LNCaP clone FGC (cell line): ENCODE data around the gene KCNK7.

Source experiments
- DNase-seq: peaks from one replicate; pipeline ENCODE4 v3.0.0-alpha.2; 2011; ENCODE audit warnings: low read depth
- H3K4me3 ChIP-seq: 2 replicates; pipeline ENCODE4 v1.5.1; 2011; ENCODE audit warnings: mild to moderate bottlenecking, low read depth, low read length, control low read depth
- TF ChIP-seq, protein P1 (sequence below): IDR thresholded peaks from 2 replicates; pipeline ENCODE4 v1.5.1; 2012; ENCODE audit warnings: mild to moderate bottlenecking; ENCODE audit not compliant: control insufficient read depth, insufficient read depth; ENCODE audit errors: extremely low read depth

KCNK7 gene

DNA sequence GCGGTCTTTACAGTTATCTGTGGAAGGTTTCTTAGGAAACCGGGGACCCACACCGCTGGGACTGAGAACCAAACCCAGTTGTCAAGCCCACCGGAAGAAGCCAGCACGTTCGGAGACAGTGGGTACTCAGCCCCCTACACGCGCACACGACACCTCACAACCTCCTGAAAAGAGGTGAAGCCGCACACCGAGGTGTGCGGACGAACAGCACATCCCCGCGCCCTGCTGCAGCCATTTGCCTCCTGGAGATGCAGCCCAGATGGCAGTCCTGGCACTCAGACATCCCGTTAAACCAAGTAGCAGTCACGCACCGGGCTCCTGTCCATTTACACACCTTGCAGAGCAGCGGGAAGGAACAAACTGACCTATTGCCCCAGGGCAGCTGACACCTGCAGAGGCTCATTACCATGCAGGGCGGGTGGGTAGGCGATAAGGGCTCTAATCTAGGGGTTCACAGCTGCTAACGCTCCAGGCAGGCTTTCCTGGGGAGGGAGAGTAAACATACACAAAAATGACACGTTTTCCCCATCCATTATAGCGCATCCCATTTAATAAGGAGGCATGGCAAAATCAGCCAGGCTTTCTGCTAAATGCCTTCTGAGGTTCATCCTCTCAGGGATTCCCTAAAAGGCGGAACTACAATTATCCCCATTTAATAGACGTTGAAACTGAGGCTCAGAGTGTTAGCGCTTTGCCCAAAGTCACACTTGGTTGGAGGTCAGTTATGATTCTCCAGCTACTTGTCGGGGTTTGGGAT, 20.6 kb downstream of the KCNK7 start:
- H3K4me3 ChIP-seq = peak overlapping the region; percentile 57
- TF ChIP-seq, protein P1, sequence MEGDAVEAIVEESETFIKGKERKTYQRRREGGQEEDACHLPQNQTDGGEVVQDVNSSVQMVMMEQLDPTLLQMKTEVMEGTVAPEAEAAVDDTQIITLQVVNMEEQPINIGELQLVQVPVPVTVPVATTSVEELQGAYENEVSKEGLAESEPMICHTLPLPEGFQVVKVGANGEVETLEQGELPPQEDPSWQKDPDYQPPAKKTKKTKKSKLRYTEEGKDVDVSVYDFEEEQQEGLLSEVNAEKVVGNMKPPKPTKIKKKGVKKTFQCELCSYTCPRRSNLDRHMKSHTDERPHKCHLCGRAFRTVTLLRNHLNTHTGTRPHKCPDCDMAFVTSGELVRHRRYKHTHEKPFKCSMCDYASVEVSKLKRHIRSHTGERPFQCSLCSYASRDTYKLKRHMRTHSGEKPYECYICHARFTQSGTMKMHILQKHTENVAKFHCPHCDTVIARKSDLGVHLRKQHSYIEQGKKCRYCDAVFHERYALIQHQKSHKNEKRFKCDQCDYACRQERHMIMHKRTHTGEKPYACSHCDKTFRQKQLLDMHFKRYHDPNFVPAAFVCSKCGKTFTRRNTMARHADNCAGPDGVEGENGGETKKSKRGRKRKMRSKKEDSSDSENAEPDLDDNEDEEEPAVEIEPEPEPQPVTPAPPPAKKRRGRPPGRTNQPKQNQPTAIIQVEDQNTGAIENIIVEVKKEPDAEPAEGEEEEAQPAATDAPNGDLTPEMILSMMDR = no peak
- peak; percentile 74 for DNase-seq

GRCh38 chr11:65574109-65574810, 21.3 kb downstream of the KCNK7 start:
- TF ChIP-seq, protein P1 = peak; percentile 76
- DNase-seq = peak; percentile 27
- peak overlapping the region; percentile 97 for H3K4me3 ChIP-seq

- H3K4me3 ChIP-seq = peak overlapping the region; percentile 97
- peak; percentile 46 for DNase-seq
- TF ChIP-seq, protein P1 = no peak
Measured at GRCh38 chr11:65573391-65574079, 22.1 kb downstream of the KCNK7 start.

- peak; percentile 52 for DNase-seq
- TF ChIP-seq, protein P1 = no peak
- peak within 1 kb of the TSS; percentile 97 for H3K4me3 ChIP-seq
Measured at GRCh38 chr11:65572356-65573051, 23.1 kb downstream of the KCNK7 start, which contains the start of gene FAM89B. FAM89B (plus strand) TSS chr11:65572538; CDS start chr11:65572670, 132 bp downstream.

- TF ChIP-seq, protein P1 = peak; percentile 51
- peak; percentile 19 for DNase-seq
- peak overlapping the region; percentile 97 for H3K4me3 ChIP-seq
Measured at GRCh38 chr11:65571940-65572339, 23.7 kb downstream of the KCNK7 start.

DNA sequence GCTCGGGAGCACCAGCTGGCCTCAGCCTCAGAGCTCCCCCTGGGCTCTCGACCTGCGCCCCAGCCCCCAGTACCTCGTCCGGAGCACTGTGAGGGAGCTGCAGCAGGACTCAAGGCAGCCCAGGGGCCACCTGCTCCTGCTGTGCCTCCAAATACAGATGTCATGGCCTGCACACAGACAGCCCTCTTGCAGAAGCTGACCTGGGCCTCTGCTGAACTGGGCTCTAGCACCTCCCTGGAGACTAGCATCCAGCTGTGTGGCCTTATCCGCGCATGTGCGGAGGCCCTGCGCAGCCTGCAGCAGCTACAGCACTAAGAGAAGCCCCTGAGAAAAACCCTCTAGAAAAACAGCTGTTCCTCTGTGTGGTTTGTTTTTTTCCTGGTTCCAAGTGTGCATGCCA, 24.2 kb downstream of the KCNK7 start:
- TF ChIP-seq, protein P1 = no peak

More for the DNA sequence above, 24.2 kb downstream of the KCNK7 start:
- no peak for DNase-seq
- H3K4me3 ChIP-seq = peak overlapping the region; percentile 97
